ENCODE measurements around the gene TRIM50. TPM values are rescaled to one million over a fixed set of nuclear protein-coding genes. Genes with fewer than 3 reads are reported as not detected.

TRIM50 gene
- total and polyA plus RNA-seq, 2 of the 13 experiments (the other 11 are each of a cell fraction or from before 2014, with no cell fraction given) = 4.2 to 24.5 TPM

DNA sequence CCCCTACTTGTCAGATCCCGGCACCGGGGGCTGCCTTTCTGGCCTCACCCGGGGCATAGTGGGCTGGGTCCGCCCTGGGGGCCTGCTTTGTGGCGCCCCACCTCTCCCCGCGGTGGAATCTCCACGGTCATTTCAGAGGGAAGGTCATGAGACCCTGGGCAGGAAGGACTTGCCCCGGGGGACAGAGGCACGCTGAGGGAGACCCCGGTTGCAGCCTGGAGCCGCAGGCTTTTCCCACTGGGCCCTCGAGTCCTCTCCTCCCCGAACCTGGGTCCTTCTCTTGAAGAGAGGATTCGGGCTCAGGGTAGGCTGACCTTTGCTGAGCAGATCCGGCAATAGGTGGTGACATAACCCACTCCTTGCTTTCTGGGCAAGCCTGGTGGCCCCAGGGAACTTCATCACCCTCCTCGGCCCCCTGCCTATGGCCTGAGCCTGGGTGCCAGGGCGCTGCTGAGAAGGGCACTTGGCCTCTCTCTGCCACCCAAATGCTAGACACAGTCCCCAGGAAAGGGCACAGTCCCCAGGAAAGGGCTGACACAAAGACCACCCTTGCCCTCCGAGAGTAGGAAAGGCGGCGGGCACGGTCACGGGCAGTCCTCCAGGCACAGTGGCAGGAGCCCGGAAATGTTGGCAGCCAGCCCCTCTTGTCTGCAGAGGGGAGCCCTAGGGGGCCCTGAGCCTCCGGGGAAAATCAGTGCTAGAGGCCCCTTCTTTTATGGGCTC lies 36.3 kb upstream of the TRIM50 start:
- Histone ChIP-seq H3K36me3 (replicated peaks in 1 of 2; ENCODE audit: control insufficient read depth in 1 of 2, insufficient read depth in 2 of 2, low read length in 2 of 2) (no peaks in the 10 kb centered on the region), H2AFZ (ENCODE audit: low read length) (no peak overlapping the region), H3K4me2 (ENCODE audit: low read depth, low read length) (peak overlapping the region; percentile 78), H3K27me3 (ENCODE audit: control insufficient read depth in 1 of 2, insufficient read depth in 2 of 2, low read length in 2 of 2) (peaks cover 10 to 42% of the 10 kb centered on the region in 2 experiments), H4K20me1 (ENCODE audit: insufficient read depth, low read length) (no peaks in the 10 kb centered on the region), H3K27ac (ENCODE audit: extremely low read length, insufficient read depth, low read length) (no peak overlapping the region), H3K4me1 (ENCODE audit: insufficient read depth, low read length) (peaks cover 60% of the 10 kb centered on the region), H3K9me3 (ENCODE audit: low read length) (no peaks in the 10 kb centered on the region), H3K4me3 (replicated peaks in 1 of 3; ENCODE audit: insufficient read depth in 1 of 3, low read depth in 2 of 3, low read length in 3 of 3) (peak overlapping the region; percentile 28 to 62 (median 29); a peak in 4 of 6 replicates), H3K9ac (ENCODE audit: insufficient read depth, low read depth, low read length) (peak overlapping the region; percentile 23; the same call in 1 of the 2 replicates), H3K79me2 (ENCODE audit: insufficient read depth, low read length) (no peaks in the 10 kb centered on the region)
- no TSS peak for BruUV-seq (replicated peaks)
- DNase-seq (ENCODE audit: low spot score) (no peak), ATAC-seq (peak; percentile 55), FAIRE-seq (no peak)
- intact Hi-C loops (cut with micrococcal nuclease; ENCODE audit: unreplicated experiment) (no loop called here), in situ Hi-C loops (cut with HindIII; ENCODE audit: extremely low pct_ligation_motif_present, low pct_unique_long_range_greater_than_20kb) (no loop called here)
- 8% methylated on average over 2 of the region's 25 CpGs for WGBS (ENCODE audit: low lambda C conversion rate)
- CTCF ChIA-PET (ENCODE audit: low intra/inter-chr PET ratio, low total read pairs) = no interaction called here
- POLR2A ChIA-PET = no interaction called here
- TF ChIP-seq, protein P1, sequence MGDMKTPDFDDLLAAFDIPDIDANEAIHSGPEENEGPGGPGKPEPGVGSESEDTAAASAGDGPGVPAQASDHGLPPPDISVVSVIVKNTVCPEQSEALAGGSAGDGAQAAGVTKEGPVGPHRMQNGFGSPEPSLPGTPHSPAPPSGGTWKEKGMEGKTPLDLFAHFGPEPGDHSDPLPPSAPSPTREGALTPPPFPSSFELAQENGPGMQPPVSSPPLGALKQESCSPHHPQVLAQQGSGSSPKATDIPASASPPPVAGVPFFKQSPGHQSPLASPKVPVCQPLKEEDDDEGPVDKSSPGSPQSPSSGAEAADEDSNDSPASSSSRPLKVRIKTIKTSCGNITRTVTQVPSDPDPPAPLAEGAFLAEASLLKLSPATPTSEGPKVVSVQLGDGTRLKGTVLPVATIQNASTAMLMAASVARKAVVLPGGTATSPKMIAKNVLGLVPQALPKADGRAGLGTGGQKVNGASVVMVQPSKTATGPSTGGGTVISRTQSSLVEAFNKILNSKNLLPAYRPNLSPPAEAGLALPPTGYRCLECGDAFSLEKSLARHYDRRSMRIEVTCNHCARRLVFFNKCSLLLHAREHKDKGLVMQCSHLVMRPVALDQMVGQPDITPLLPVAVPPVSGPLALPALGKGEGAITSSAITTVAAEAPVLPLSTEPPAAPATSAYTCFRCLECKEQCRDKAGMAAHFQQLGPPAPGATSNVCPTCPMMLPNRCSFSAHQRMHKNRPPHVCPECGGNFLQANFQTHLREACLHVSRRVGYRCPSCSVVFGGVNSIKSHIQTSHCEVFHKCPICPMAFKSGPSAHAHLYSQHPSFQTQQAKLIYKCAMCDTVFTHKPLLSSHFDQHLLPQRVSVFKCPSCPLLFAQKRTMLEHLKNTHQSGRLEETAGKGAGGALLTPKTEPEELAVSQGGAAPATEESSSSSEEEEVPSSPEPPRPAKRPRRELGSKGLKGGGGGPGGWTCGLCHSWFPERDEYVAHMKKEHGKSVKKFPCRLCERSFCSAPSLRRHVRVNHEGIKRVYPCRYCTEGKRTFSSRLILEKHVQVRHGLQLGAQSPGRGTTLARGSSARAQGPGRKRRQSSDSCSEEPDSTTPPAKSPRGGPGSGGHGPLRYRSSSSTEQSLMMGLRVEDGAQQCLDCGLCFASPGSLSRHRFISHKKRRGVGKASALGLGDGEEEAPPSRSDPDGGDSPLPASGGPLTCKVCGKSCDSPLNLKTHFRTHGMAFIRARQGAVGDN (CRISPR knock-in tag; IDR thresholded peaks at IDR 0.05) = peak; percentile 27; the same call in 1 of the 2 replicates
- TF ChIP-seq SALL1 (CRISPR knock-in tag; IDR thresholded peaks at IDR 0.05) (peak; percentile 31; the same call in 1 of the 2 replicates), NFKB2 (CRISPR knock-in tag; IDR thresholded peaks at IDR 0.05; ENCODE audit: borderline replicate concordance) (no peak), ZFP91 (CRISPR knock-in tag; IDR thresholded peaks at IDR 0.05; ENCODE audit: borderline replicate concordance) (peak; percentile 35; the same call in 1 of the 2 replicates), ZFY (CRISPR knock-in tag; IDR thresholded peaks at IDR 0.05) (0 out of 2 replicates have a peak, but pooled peaks have one; percentile 19), HOXA9 (CRISPR knock-in tag; IDR thresholded peaks at IDR 0.05; ENCODE audit: borderline replicate concordance) (no peak), HNRNPL (IDR thresholded peaks at IDR 0.05; ENCODE audit: low read depth, low read length) (peak; percentile 81; the same call in 1 of the 2 replicates), MED13 (CRISPR knock-in tag; IDR thresholded peaks at IDR 0.05) (no peak), CENPX (CRISPR knock-in tag; IDR thresholded peaks at IDR 0.05) (no peak), HNRNPLL (IDR thresholded peaks at IDR 0.05; ENCODE audit: low read depth, low read length, poor library complexity, severe bottlenecking) (peak; percentile 11), ZFX (CRISPR knock-in tag; IDR thresholded peaks at IDR 0.05; ENCODE audit: low read depth) (no peak), FOXK2 (IDR thresholded peaks at IDR 0.05) (no peak), CTCF (CRISPR knock-in tag; IDR thresholded peaks at IDR 0.05) (peak; percentile 33; the same call in 1 of the 2 replicates)
- TF ChIP-seq, protein P2, sequence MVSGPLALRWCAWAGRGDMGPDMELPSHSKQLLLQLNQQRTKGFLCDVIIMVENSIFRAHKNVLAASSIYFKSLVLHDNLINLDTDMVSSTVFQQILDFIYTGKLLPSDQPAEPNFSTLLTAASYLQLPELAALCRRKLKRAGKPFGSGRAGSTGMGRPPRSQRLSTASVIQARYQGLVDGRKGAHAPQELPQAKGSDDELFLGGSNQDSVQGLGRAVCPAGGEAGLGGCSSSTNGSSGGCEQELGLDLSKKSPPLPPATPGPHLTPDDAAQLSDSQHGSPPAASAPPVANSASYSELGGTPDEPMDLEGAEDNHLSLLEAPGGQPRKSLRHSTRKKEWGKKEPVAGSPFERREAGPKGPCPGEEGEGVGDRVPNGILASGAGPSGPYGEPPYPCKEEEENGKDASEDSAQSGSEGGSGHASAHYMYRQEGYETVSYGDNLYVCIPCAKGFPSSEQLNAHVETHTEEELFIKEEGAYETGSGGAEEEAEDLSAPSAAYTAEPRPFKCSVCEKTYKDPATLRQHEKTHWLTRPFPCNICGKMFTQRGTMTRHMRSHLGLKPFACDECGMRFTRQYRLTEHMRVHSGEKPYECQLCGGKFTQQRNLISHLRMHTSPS (CRISPR knock-in tag; IDR thresholded peaks at IDR 0.05; ENCODE audit: low read depth) = 0 out of 2 replicates have a peak, but pooled peaks have one; percentile 13
